ENCODE data around the gene CUL3. TPM values are rescaled to one million over a fixed set of nuclear protein-coding genes. Genes with fewer than 3 reads are reported as not detected.

The CUL3 gene
- total RNA-seq, 1 experiment from 2014 or later: 114 TPM

- no peak overlapping the region for H3K27ac ChIP-seq (ENCODE audit: insufficient read length, low read depth, low read length)
- H3K9ac ChIP-seq (ENCODE audit: extremely low read depth, insufficient read length, low read length): no peak overlapping the region
Measured at GRCh38 chr2:224444783-224445182, 140.4 kb downstream of the CUL3 start.

More at GRCh38 chr2:224444783-224445182, 140.4 kb downstream of the CUL3 start:
- Histone ChIP-seq H3K79me2 (ENCODE audit: insufficient read depth, low read length) (no peaks in the 10 kb centered on the region), H3K23me2 (ENCODE audit: insufficient read length, low read depth, low read length, poor library complexity, severe bottlenecking) (no peaks in the 10 kb centered on the region), H3K14ac (ENCODE audit: insufficient read depth, low read length) (no peak overlapping the region), H3K27me3 (ENCODE audit: insufficient read depth, low read length) (no peaks in the 10 kb centered on the region), H2AFZ (ENCODE audit: low read length) (no peak overlapping the region), H4K20me1 (ENCODE audit: control insufficient read depth, insufficient read depth, insufficient read length) (no peaks in the 10 kb centered on the region), H3K56ac (ENCODE audit: insufficient read length, low read depth, low read length) (no peak overlapping the region), H2BK20ac (ENCODE audit: low read depth, low read length, poor library complexity, severe bottlenecking) (no peak overlapping the region), H3K9me3 (ENCODE audit: control insufficient read depth, low read depth, low read length) (no peaks in the 10 kb centered on the region), H2AK5ac (ENCODE audit: insufficient read length, low read length) (no peak overlapping the region), H3K79me1 (ENCODE audit: insufficient read depth, low read depth, low read length, poor library complexity, severe bottlenecking) (no peaks in the 10 kb centered on the region), H4K91ac (ENCODE audit: insufficient read length, low read depth, low read length) (no peak overlapping the region), H2BK120ac (ENCODE audit: low read depth, low read length, poor library complexity, severe bottlenecking) (no peak overlapping the region), H4K5ac (ENCODE audit: insufficient read length, low read depth, low read length) (no peak overlapping the region), H3K18ac (ENCODE audit: insufficient read length, low read depth, low read length) (no peak overlapping the region), H3K4me2 (ENCODE audit: insufficient read depth, insufficient read length, low read length) (no peak overlapping the region), H3K4me1 (ENCODE audit: insufficient read depth, low read length) (no peaks in the 10 kb centered on the region), H3T11ph (ENCODE audit: low read length) (no peak overlapping the region), H2BK12ac (ENCODE audit: insufficient read length, low read depth, low read length) (no peak overlapping the region), H2BK15ac (ENCODE audit: low read depth, low read length) (no peak overlapping the region), H3K4ac (ENCODE audit: low read depth, low read length) (no peak overlapping the region), H4K8ac (replicated peaks; ENCODE audit: insufficient read length, low read depth, low read length) (no peak overlapping the region), H2BK5ac (ENCODE audit: insufficient read length, low read length) (no peak overlapping the region), H3K23ac (ENCODE audit: insufficient read length, low read depth, low read length) (no peak overlapping the region)
- no peak overlapping the region for H3K27ac Mint-ChIP-seq
- no peaks in the 10 kb centered on the region for H3K27me3 Mint-ChIP-seq (ENCODE audit: low read depth)
- no peak overlapping the region for H3K4me3 Mint-ChIP-seq
- H3K4me1 Mint-ChIP-seq: no peaks in the 10 kb centered on the region; a peak in 1 of 4 replicates
- TF ChIP-seq CTCF (conservative IDR thresholded peaks at IDR 0.05): no peak
- peaks cover 0 to 20% (median 0%) of the 10 kb centered on the region in 3 experiments; a peak in 2 of 7 replicates for H3K36me3 Mint-ChIP-seq (ENCODE audit: insufficient read depth in 1 of 3, low read depth in 3 of 3)
- H3K9me3 Mint-ChIP-seq: peaks cover 8 to 11% of the 10 kb centered on the region in 2 experiments
- no peak for DNase-seq
- no CpG with 5 or more reads among the region's 4 CpGs for WGBS (ENCODE audit: extremely low coverage, insufficient read length, low lambda C conversion rate)

Measured in H9 (cell line).